Subcutaneous adipose tissue (tissue), 4 donors: ENCODE results near the gene KIF16B. TPM values are rescaled to one million over a fixed set of nuclear protein-coding genes. Genes with fewer than 3 reads are reported as not detected.

Experiments
- total RNA-seq, 4 donors: library from RNA; depleted of rRNA; stranded (reverse); fragments of >200 nt; gene quantifications; one replicate each; pipeline ENCODE4 v1.1.0, GENCODE V29; 2016
- TF ChIP-seq, protein P1 (sequence below): fragments of 450-650 bp; IDR thresholded peaks from one replicate; pipeline ENCODE4 v1.5.1; 2016; ENCODE audit warnings: low read depth, mild to moderate bottlenecking, control low read depth, antibody characterized with exemption, moderate library complexity

The KIF16B gene
- total RNA-seq, 4 donors from 2014 or later: 20.0 to 39.1 (median 26.6) TPM

DNA sequence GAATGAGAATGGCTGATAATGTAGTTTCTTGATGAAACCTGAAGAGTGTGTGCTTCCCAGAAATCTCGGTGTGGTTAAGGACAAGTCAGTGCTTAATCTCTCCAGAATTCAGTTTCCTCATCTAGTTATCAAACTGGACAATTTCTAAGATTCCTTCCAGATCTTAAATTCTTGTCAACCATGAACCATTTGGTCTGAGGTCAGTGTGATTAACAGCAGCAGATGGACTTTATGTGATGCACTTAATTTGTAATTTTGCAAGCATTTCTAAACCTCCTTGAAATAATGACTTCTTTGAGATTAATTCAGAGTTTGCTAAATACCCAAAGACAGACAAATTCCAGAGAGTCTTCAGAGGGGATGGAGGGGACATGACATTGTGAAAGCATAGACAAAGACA is 160.3 kb downstream of the KIF16B start:
- TF ChIP-seq, protein P1, sequence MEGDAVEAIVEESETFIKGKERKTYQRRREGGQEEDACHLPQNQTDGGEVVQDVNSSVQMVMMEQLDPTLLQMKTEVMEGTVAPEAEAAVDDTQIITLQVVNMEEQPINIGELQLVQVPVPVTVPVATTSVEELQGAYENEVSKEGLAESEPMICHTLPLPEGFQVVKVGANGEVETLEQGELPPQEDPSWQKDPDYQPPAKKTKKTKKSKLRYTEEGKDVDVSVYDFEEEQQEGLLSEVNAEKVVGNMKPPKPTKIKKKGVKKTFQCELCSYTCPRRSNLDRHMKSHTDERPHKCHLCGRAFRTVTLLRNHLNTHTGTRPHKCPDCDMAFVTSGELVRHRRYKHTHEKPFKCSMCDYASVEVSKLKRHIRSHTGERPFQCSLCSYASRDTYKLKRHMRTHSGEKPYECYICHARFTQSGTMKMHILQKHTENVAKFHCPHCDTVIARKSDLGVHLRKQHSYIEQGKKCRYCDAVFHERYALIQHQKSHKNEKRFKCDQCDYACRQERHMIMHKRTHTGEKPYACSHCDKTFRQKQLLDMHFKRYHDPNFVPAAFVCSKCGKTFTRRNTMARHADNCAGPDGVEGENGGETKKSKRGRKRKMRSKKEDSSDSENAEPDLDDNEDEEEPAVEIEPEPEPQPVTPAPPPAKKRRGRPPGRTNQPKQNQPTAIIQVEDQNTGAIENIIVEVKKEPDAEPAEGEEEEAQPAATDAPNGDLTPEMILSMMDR: no peak

DNA sequence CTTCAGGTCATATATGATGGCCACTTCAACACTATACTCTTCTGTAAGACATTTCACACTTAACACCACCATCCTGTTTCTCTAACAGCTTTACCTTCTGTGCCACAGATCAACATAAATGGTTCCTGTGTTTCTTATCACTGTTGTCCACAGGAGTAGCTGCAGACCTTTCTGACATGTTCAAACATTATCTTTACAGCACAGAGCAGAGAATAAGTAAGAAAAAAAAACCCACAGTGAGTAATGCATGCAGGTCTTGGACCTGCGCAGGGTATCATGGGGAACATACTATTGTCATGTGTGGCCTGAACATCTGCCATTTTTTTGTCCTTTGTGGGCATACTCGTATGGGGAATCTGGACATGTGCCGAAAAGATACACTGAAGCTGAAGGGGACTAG is 161.9 kb downstream of the KIF16B start:
- TF ChIP-seq, protein P1: no peak

DNA sequence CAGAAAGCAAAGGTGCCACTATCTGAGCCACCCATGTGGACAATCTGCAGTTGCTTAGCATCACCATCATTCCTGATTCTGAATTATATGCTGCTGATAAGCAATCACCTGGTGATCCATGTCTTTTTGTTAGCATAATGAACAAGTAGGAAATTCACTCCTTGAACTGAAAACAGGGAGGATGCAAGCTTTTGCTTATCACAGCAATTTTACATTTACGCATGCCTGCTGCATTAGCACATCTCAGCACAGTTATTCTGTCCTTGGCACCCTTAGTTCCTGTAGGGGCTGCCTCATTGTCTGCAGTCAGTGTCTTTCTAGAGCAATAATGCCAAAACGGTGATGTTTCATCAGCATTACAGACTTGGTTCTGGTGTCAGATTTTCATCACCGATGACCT is 162.6 kb downstream of the KIF16B start:
- TF ChIP-seq, protein P1: no peak

DNA sequence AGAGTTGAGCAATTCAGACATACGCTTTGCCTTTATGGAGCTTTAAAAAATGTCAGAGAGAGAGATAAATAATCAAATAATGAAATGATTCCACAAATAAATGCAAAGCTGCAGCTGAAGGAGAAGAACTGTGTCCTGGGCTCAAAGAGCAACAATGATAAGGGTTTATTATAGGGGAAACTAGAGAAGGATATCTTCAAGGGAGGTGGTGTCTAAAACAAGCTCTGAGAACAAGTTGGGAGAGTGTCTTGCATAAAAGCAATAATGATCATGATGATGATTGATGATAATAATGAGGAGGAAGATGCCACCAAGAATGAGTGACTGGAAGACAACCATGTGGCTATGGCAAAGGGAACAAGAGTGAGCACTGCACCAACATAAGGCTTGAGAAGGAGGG is 164.3 kb downstream of the KIF16B start:
- TF ChIP-seq, protein P1: no peak

DNA sequence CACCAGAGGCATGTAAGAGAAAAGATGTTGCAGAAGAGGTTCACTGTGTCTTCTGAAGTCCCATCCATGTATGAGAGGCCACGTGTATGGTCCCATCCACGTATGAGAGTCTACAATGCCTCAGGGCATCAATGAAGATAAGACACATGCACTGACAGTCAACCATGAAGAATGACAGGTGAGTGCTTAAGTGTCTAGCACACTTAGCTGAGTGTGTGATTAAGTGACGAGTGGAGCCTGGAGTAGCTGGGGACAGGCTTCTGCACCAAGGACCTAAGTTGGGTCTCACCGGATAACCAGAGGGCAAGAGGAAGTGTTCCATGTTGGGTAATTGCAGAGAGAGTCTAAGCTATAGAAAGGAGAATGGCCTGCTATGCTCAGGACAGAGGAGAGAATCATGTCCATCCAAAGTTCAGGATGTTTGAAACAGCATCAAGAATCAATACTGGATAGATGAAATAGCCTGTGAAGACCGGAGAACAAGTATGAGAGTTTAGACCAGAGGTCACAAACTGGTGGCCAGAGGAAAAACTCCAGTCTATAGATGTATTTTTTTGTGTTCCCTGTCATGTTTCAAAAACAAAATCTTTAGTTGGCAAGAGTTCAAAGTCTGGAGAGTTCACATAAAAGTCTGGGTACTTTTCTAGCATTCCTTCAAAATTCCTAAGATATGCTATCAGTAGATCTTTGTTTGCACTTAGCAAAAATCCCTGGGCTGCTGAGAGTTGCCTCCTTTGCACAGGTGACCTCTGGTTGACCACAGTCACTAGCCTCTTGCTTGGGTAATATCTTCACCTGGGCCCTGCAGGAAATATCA is 165.8 kb downstream of the KIF16B start:
- TF ChIP-seq, protein P1: no peak

DNA sequence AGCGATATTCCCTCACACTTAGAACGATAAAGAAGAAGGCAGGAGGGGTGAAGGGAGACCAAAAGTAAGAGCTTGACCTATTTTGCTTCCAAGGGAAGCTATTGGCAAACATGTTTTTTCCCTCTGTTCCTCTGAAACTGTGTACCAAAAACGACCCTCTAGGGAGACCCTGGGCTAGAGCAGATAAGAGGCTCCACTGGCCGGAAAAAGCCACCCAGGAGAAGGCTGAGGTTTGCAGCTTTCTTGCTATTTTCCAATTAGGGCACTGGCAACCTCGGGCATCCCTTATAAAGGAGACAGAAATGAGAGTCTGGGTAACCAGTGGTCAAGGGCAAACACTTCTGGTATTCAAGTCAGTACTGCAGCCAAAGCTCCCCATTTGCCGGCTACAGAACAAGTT is 168.0 kb downstream of the KIF16B start:
- TF ChIP-seq, protein P1: no peak

DNA sequence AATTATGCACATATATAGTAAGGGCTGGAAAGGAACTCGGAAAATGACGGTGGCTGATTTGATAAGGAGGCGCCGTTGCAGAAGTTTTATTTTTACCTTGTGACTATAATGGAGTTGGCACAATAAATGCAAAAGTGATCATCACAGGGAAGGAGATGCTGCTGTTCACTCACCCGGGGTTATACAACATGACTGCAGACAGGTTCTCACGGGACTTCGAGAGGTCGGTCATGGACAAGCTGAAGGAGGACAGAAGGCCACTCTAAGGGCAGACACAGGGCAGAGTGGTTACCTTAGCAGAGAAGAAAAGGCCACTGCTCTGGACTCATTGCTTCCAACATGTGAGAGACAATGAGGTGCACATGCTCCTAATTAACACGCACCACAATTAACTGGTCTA is 168.6 kb downstream of the KIF16B start:
- TF ChIP-seq, protein P1: no peak
